K562 (cell line): Measurements from ENCODE around the gene SBNO1. TPM values are rescaled to one million over a fixed set of nuclear protein-coding genes. Genes with fewer than 3 reads are reported as not detected.

Experiments
- ARID4B ChIP-seq: sonication (generic); formaldehyde crosslinking; IDR thresholded peaks from 2 replicates; pipeline ENCODE4 v1.8.0; 2022; ENCODE audit warnings: mild to moderate bottlenecking, missing genetic modification reagents
- BRD9 ChIP-seq: fragments of 450-650 bp; IDR thresholded peaks from 2 replicates; pipeline ENCODE4 v1.6.1; 2018; ENCODE audit warnings: low read depth; ENCODE audit not compliant: partially characterized antibody
- ETS1 ChIP-seq: conservative IDR thresholded peaks from 2 replicates; pipeline ENCODE4 v1.6.1; 2011; ENCODE audit warnings: low read depth, mild to moderate bottlenecking, low read length; ENCODE audit not compliant: control insufficient read depth
- MXI1 ChIP-seq: IDR thresholded peaks from 2 replicates; pipeline ENCODE4 v1.6.1; 2011; ENCODE audit warnings: low read depth, mild to moderate bottlenecking, improper control_type of control experiment, low read length
- MYBL2 ChIP-seq, 2 experiments: fragments of 450-650 bp in 1 of 2; sonication (generic) in 1 of 2; formaldehyde crosslinking in 1 of 2; IDR thresholded peaks; 2 replicates each; pipeline versions ENCODE4 v1.6.1 to v1.8.1; 2017 to 2022; ENCODE audit warnings: borderline replicate concordance in 1 of 2, inconsistent platforms in 1 of 2, low read depth in 1 of 2, mild to moderate bottlenecking in 1 of 2, missing genetic modification reagents in 1 of 2, moderate library complexity in 1 of 2
- RCOR1 ChIP-seq, 2 experiments: IDR thresholded peaks; 2 replicates each; pipeline ENCODE4 v1.6.1; 2012; ENCODE audit warnings: low read depth in 2 of 2, low read length in 2 of 2, borderline replicate concordance in 1 of 2, improper control_type of control experiment in 1 of 2
- SMC3 ChIP-seq: conservative IDR thresholded peaks from 2 replicates; pipeline ENCODE4 v1.6.1; 2011; ENCODE audit warnings: low read depth, low read length, improper control_type of control experiment; ENCODE audit not compliant: insufficient read depth
- ZBTB8A ChIP-seq: fragments of 450-650 bp; IDR thresholded peaks from 2 replicates; pipeline ENCODE4 v1.6.1; 2018; ENCODE audit warnings: mild to moderate bottlenecking, moderate library complexity; ENCODE audit not compliant: partially characterized antibody
- ZNF311 ChIP-seq: fragments of 250-450 bp; sonication (Bioruptor Pico); IDR thresholded peaks from 2 replicates; pipeline ENCODE4 v1.4.0; 2020; ENCODE audit warnings: mild to moderate bottlenecking, moderate library complexity
- ZNF316 ChIP-seq: fragments of 450-650 bp; IDR thresholded peaks from 2 replicates; pipeline ENCODE4 v1.6.1; 2016
- ZSCAN29 ChIP-seq: fragments of 450-650 bp; IDR thresholded peaks from 2 replicates; pipeline ENCODE4 v1.6.1; 2017
- ZZZ3 ChIP-seq: fragments of 450-650 bp; IDR thresholded peaks from 2 replicates; pipeline ENCODE4 v1.6.1; 2016; ENCODE audit warnings: antibody characterized with exemption, mild to moderate bottlenecking, moderate library complexity
- polyA plus RNA-seq, 8 experiments: library from polyadenylated mRNA; depleted of rRNA in 4 of 8; stranded (reverse) in 5 of 8; unstranded in 3 of 8; fragments of >200 nt; fragmentation: Nextera tagmentation in 2 of 8; fragmentation: Illumina TruSeq in 1 of 8; extraction: Ambion mirVana in 2 of 8; extraction: Trizol in 1 of 8; gene quantifications; 2 replicates each; pipeline versions ENCODE4 v1.2.1 to v1.2.3, GENCODE V29; 2011 to 2014; ENCODE audit warnings: inconsistent platforms in 1 of 8, missing spikeins in 1 of 8
- total RNA-seq, 7 experiments: library from RNA; depleted of rRNA in 6 of 7; stranded (reverse); fragments of >200 nt in 6 of 7; fragmentation: Illumina TruSeq in 2 of 7; extraction: Trizol in 2 of 7; gene quantifications; 2 replicates each; pipeline versions ENCODE4 v1.2.1 to v1.2.3, GENCODE V29; 2011 to 2021; ENCODE audit warnings: low replicate concordance in 1 of 7
- TF ChIP-seq, protein P1 (sequence below): fragments of 250-450 bp; sonication (Bioruptor Pico); IDR thresholded peaks from 2 replicates; pipeline ENCODE4 v1.8.0; 2022; ENCODE audit warnings: inconsistent platforms
- TF ChIP-seq, protein P2 (sequence below), 2 experiments: fragments of 450-650 bp in 1 of 2; sonication (generic) in 1 of 2; formaldehyde crosslinking in 1 of 2; IDR thresholded peaks in 1 of 2; conservative IDR thresholded peaks in 1 of 2; 2 replicates each; pipeline versions ENCODE4 v1.6.1 to v1.8.1; 2016 to 2023; ENCODE audit warnings: mild to moderate bottlenecking in 2 of 2, moderate library complexity in 2 of 2, inconsistent platforms in 1 of 2, missing genetic modification reagents in 1 of 2
- TF ChIP-seq, protein P3 (sequence below): IDR thresholded peaks from 2 replicates; pipeline ENCODE4 v1.6.1; 2012; ENCODE audit warnings: low read depth, low read length, improper control_type of control experiment, borderline replicate concordance

Gene SBNO1
- total and polyA plus RNA-seq, 9 of the 15 experiments (the other 6 are each of a cell fraction or from before 2014, with no cell fraction given) = 14.9 to 77.1 (median 35.9) TPM

DNA sequence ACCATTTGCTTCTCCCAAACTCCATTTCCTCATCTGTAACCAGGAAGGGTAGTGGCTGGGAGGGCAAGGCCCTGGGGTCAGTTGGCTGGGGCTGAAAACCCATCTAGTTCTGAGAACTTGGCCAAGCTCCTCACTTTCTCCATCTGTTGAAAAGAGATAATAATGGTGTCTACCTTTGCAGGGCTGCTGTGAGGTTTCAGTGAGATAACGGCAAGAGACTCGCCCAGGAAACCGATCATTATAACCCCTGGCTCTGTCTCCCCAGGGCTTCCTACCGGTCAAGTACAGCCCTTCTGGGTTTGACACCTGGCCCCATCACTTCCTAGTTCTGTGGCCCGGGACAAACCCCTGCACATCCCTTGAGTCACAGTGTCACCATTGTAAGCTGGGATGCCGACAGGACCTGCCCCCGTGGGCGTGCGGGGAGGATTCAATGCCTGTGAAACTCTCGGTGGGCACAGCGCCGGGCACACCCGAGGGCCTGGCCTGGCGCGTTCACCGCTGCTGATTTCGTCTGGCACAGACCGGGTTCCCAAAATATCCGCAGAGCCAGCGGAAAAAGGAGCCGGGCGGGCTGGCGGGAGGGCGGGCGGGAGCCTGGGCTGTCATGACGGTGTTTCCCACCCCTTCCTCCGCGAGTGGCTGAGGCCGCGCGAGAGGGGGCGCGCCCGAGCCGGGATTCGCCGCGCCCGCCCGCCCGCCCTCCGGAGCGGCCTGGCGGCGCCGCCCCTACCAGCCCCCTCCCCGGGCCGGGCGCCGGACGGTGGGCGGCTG, 23.7 kb upstream of the SBNO1 start (continued):
- TF ChIP-seq RCOR1 (IDR thresholded peaks at IDR 0.05; ENCODE audit: borderline replicate concordance in 1 of 2, low read depth in 2 of 2, low read length in 2 of 2) (peak in 1 of 2 experiments; percentile 72), BRD9 (no peak), ZNF311 (no peak), MXI1 (no peak; the same call in none of the 2 replicates), ZNF316 (no peak), ZSCAN29 (no peak), MYBL2 (IDR thresholded peaks at IDR 0.05; ENCODE audit: low read depth) (no peak), MYBL2 (CRISPR knock-in tag; IDR thresholded peaks at IDR 0.05; ENCODE audit: borderline replicate concordance) (no peak), ZZZ3 (no peak), SMC3 (0 out of 2 replicates have a peak, but pooled peaks have one; percentile 13), ZBTB8A (no peak), ETS1 (peak; percentile 79; the same call in 1 of the 2 replicates), ARID4B (peak; percentile 43)
- TF ChIP-seq, protein P1, sequence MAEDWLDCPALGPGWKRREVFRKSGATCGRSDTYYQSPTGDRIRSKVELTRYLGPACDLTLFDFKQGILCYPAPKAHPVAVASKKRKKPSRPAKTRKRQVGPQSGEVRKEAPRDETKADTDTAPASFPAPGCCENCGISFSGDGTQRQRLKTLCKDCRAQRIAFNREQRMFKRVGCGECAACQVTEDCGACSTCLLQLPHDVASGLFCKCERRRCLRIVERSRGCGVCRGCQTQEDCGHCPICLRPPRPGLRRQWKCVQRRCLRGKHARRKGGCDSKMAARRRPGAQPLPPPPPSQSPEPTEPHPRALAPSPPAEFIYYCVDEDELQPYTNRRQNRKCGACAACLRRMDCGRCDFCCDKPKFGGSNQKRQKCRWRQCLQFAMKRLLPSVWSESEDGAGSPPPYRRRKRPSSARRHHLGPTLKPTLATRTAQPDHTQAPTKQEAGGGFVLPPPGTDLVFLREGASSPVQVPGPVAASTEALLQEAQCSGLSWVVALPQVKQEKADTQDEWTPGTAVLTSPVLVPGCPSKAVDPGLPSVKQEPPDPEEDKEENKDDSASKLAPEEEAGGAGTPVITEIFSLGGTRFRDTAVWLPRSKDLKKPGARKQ (CRISPR knock-in tag) = no peak
- TF ChIP-seq, protein P2, sequence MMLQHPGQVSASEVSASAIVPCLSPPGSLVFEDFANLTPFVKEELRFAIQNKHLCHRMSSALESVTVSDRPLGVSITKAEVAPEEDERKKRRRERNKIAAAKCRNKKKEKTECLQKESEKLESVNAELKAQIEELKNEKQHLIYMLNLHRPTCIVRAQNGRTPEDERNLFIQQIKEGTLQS (IDR thresholded peaks at IDR 0.05) = no peak
- TF ChIP-seq, protein P2 (CRISPR knock-in tag; conservative IDR thresholded peaks at IDR 0.05) = no peak
- TF ChIP-seq, protein P3, sequence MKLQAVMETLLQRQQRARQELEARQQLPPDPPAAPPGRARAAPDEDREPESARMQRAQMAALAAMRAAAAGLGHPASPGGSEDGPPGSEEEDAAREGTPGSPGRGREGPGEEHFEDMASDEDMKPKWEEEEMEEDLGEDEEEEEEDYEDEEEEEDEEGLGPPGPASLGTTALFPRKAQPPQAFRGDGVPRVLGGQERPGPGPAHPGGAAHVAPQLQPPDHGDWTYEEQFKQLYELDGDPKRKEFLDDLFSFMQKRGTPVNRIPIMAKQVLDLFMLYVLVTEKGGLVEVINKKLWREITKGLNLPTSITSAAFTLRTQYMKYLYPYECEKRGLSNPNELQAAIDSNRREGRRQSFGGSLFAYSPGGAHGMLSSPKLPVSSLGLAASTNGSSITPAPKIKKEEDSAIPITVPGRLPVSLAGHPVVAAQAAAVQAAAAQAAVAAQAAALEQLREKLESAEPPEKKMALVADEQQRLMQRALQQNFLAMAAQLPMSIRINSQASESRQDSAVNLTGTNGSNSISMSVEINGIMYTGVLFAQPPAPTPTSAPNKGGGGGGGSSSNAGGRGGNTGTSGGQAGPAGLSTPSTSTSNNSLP = no peak
